Inflammatory macrophage treated with lipopolysaccharide for 4 hours (primary cell): ENCODE data around the gene SPATA25.
"Not testable (repeated sequence)": the region's sequence is repeated elsewhere in the genome, so short reads cannot be mapped to it uniquely, and the experiment has no call there.

Experiments
- DNase-seq: peaks from one replicate; pipeline ENCODE4 v3.0.0-alpha.2; 2020

The SPATA25 gene

GRCh38 chr20:45887346-45887715, at the start of gene SPATA25:
TSS of gene SPATA25 (minus strand) at chr20:45887622. CDS start at chr20:45887590, 32 bp downstream.
- no peak for DNase-seq

- no peak for DNase-seq
These were observed 48.1 kb upstream of the SPATA25 start for GRCh38 chr20:45935416-45936046.

- peak; percentile 98 for DNase-seq
These were observed 47.4 kb upstream of the SPATA25 start, which contains the start of gene PCIF1 for GRCh38 chr20:45934586-45935415. TSS of gene PCIF1 (plus strand) at chr20:45934683. CDS start at chr20:45939000, 4,317 bp downstream.

- DNase-seq: peak; percentile 22
These were observed 46.7 kb upstream of the SPATA25 start for GRCh38 chr20:45934046-45934585.

- peak; percentile 51 for DNase-seq
These were observed 46.0 kb upstream of the SPATA25 start for GRCh38 chr20:45933266-45934045.

GRCh38 chr20:45931680-45932079, 44.3 kb upstream of the SPATA25 start:
- DNase-seq: not testable (repeated sequence)

- DNase-seq: no peak
These were observed 39.9 kb upstream of the SPATA25 start for GRCh38 chr20:45927071-45927878.

- DNase-seq: no peak
These were observed 39.3 kb upstream of the SPATA25 start for GRCh38 chr20:45926731-45927070.

GRCh38 chr20:45925821-45926506, 38.5 kb upstream of the SPATA25 start:
- no peak for DNase-seq

GRCh38 chr20:45924391-45925261, 37.2 kb upstream of the SPATA25 start:
- peak; percentile 55 for DNase-seq

- no peak for DNase-seq
These were observed 34.1 kb upstream of the SPATA25 start for GRCh38 chr20:45921337-45922189.

GRCh38 chr20:45920462-45921336, 33.3 kb upstream of the SPATA25 start:
- DNase-seq: peak; percentile 87

GRCh38 chr20:45919542-45920399, 32.3 kb upstream of the SPATA25 start:
- peak; percentile 36 for DNase-seq

GRCh38 chr20:45918779-45919537, 31.5 kb upstream of the SPATA25 start:
- DNase-seq: no peak

GRCh38 chr20:45918182-45918737, 30.8 kb upstream of the SPATA25 start:
- DNase-seq: peak; percentile 24

- peak; percentile 58 for DNase-seq
These were observed 30.3 kb upstream of the SPATA25 start for GRCh38 chr20:45917790-45918141.

GRCh38 chr20:45913116-45913515, 25.7 kb upstream of the SPATA25 start:
- DNase-seq: peak; percentile 93
